SH-SY5Y (cell line): ENCODE data around the gene NBEA.

ENCODE experiments used
- GATA2 ChIP-seq: IDR thresholded peaks from 2 replicates; pipeline ENCODE4 v1.6.1; 2011; ENCODE audit warnings: mild to moderate bottlenecking, low read depth, low read length
- GATA3 ChIP-seq: IDR thresholded peaks from 2 replicates; pipeline ENCODE4 v1.6.1; 2011; ENCODE audit warnings: low read depth, mild to moderate bottlenecking, low read length, moderate library complexity

The NBEA gene

DNA sequence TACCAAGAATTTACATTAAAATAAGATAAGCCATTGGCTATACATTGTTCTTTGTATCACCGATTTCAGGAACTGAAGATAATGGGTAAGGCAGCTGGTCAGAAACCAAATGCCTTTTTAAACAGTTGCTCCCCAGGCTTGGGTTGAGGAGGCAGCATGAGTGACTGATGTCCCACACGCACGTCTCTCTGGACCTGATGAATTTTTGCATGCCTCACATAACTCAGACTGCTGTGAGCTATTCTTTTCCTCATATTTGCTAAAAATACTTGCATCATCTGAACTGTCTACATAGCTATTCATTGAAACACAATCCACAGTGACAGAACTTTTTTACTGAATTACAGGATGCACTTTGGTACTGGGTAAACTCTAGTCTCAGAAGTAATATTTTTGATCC lies 658.1 kb downstream of the NBEA start:
- TF ChIP-seq GATA3: no peak
- no peak for TF ChIP-seq GATA2

DNA sequence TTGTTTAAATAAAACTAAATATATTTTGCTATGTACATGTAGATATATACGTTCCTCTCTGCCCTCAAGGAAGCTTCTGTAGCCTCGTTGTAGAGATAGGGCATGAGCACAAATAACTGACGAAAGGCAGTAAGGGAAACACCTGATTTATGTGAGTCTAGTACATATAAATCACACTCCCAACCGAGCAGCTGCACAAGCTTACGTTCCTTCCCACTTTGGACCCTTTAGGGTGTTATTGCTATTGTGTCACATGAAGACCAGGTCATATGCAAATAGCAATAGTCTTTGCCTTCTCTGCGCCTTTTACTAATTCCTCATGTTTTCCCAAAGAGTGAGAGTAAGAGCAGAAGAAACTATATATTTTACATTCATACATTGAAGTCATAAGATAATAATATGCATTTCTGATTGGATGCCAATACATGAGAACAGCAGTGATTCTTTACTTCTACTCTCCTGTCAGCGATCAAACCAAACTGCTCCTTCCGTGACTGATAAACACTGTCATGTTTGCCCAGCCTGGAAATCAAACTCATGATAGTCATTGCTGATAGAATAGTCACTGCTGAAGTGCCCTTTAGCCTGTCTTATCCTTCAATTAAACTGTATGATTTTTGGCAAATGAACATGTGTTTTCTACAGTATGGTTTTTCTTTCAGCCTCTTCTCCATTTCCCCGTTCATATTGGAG lies 661.7 kb downstream of the NBEA start:
- TF ChIP-seq GATA3 (no peak), GATA2 (no peak)

DNA sequence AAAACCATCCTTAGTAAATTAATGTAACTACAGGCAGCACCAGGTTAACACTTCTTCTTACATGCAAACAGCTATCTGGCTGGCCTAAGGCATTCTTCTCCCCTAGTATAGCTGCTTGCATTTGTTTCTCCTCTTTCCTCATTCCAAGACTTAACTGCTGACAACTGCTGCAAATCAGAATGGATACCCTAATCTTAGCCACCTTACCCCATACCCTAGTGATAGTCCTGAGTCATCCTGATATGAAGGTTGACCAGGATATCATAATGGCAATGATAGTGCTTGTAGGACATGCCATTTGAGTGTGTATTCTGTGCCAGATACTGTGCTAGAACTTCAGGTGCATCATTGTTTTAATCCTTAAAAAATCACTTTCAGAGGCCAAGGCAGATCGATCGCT lies 672.6 kb downstream of the NBEA start:
- TF ChIP-seq GATA3: no peak
- no peak for TF ChIP-seq GATA2

DNA sequence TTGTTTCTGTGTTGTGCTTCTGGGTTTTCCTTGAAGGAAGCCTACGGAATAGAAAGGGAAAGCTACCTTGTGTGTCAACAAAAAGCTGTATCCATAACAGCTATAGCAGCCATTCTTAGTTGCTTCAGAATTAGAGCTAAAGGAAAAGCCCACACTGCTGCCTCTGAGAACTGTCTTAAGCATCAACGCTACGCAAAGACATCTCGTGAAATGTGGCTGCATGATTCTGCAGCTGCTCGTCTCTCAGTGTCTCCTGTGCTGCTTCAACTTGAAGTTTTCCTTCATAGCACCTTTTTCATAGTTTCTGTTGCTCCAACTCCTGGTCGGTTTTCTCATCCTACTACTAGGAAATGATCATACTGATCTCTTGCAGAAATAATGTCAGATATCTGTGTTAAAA lies 675.4 kb downstream of the NBEA start:
- TF ChIP-seq GATA2 (no peak), GATA3 (no peak)

DNA sequence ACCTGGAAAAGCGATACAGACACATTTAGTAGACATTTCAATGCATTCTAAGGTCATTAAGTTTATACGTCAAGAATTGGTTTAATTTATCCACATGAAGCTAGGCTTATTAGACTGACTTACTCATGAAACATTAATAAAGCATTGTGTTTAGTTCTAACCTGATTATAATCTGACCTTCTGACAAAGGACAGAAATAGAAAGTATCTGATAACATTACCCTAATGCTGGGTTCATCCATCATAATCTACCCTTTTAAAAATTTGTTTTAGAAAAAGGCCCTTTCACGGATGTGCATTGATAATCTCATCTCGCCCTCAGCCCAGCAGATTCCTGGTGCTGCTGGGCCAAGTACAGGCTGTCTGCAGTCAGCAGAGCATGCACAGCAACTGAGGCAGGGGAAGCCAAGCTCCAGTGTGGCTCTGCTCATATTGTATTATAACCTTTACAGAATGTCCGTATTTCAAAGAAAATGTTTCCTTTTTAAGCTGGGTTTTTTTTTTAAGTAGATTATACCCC lies 676.6 kb downstream of the NBEA start:
- peak; percentile 78 for TF ChIP-seq GATA2
- peak; percentile 74 for TF ChIP-seq GATA3

GRCh38 chr13:35621989-35622388 lies 679.9 kb downstream of the NBEA start:
- TF ChIP-seq GATA3: no peak
- no peak for TF ChIP-seq GATA2

- TF ChIP-seq GATA2: no peak
- no peak for TF ChIP-seq GATA3
Observed at GRCh38 chr13:35629026-35629425, 687.0 kb downstream of the NBEA start.

DNA sequence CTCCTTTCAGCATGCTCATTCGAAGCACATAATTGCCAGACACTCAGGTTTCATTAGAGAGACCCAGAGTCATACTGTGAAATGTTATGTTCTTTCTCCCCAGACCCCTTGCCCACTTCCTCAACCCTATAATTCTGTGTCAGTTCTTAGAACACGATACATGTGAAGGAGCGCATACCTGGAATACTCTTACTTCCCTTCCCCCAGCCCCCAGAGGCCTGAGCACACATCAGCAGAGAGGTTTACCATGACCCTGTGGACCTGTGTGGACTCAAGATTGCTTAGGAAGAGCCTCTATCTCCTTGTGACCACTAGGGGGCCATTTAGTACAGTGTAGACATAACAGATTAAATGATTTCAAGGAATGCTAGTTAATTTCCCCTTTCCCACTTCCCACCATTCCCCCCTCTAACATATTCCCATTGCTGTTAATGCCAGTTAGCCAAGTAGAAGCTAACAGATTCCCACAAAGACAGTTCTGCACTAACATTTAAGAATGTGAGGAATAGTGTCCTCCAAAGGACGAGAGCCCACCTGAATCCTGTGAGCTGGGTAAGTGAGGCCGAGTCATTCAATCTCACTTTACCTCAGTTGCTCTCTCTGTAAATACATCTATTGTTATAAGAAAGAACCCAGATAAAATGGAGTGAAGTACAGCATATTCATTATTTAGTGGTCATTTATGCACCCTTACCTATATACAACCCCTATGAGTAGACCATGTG lies 688.6 kb downstream of the NBEA start:
- TF ChIP-seq GATA2 (no peak), GATA3 (no peak)

GRCh38 chr13:35631666-35632065 lies 689.6 kb downstream of the NBEA start:
- TF ChIP-seq GATA2: no peak
- TF ChIP-seq GATA3: no peak

DNA sequence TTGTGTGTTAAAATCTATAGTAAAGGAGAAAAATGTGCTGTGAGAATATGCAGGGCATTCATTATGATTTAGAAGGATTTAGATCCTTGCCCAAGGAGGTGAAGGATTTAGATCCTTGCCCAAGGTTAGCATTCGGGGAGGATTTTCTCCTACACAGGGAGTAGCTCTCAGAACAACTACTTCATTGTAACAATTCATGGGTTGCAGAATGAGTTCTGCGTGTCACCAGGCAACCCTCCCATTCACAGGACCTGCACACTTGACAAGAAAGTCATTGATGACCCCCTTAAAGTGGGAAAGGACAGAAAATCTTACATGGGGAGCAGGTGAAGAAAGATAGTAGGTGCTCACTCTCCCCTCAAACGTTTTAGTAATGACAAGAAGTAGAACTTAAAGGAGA lies 701.6 kb downstream of the NBEA start:
- TF ChIP-seq GATA2: no peak
- no peak for TF ChIP-seq GATA3

DNA sequence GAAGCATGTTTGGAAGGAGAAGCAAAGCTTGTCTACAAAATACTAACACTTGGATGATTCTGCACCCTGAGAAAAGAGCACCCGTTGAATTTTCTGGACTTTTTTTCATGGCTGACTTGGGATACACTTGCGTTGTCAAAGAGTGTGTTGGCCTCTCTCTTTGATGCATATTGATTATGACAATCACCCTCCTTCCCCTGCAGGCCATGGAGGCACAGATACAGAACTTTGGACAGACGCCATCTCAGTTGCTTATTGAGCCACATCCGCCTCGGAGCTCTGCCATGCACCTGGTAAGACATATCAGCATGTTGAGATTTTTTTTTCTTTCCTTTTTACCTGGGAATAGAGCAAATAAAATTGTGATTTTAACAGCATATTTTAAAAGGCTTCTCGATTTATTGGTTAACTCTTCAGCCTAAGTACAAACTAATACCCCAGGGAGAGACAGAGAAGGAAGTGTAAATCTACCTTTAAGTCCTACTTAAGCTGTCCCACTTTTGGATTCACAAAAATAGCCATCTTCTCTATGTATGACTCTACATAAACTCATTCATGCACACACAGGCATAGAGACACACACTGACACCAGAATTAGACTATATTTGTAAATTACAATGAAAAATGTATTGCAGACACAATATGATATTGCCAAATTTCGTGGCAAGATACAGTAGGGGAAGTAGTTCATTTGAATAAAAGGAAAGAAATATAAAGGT lies 704.1 kb downstream of the NBEA start:
- TF ChIP-seq GATA3 (no peak), GATA2 (no peak)

DNA sequence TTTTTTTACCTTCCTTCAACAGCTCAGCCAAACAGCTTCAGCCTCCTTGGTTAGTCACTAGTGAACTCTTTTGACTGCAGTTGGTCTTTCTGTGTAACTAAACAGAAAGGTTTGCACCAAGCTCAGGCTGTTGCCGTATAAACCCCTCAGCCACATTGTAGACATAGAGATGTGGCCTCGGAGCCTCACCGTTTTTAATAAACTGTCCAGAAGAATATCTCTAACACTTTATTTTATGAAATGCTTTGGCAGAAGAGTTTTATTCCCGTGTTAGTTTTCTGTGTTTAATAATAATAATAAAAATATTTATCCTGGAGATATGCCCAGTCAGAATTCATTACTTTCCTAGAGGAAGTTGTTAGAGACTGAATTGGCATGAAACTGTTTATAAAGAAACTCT lies 706.1 kb downstream of the NBEA start:
- TF ChIP-seq GATA2 (no peak), GATA3 (no peak)

DNA sequence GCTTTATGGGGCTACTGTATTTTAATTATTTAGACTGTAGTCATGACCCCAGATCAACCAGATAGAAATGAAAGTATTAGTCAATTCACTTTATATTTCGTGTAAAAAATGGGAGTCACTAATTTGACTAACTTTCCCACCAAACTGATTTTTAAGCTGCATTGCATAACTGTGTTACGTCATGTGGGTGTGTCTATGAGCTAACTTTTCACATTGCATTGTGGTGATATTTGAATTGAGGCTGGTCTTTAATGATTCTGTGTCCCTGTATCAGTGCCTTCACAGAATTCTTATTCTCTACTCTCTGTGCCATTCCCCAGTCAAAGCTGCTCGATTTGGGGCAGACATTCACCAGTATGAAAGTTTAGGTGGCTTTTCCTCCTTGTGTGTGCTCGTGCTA lies 707.1 kb downstream of the NBEA start:
- no peak for TF ChIP-seq GATA3
- TF ChIP-seq GATA2: no peak

DNA sequence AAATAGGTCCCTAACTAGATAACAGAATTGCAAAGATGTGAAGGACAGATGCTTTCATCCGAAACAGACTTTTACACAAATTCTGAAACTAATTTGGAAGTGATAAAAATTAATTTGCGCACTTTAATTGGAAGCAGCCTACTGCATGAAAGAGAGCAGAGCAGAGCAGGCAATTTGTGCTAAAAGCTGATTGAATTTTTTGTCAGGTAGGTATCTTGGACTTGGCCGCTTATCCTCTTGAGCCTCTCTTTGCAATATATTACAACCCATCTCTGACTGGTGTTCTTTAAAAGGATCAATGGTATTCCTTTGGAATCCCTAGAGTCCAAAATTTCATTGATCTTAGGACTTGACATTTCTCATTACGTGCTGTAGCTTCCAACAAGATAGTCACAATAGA lies 717.7 kb downstream of the NBEA start:
- no peak for TF ChIP-seq GATA3
- TF ChIP-seq GATA2: no peak

DNA sequence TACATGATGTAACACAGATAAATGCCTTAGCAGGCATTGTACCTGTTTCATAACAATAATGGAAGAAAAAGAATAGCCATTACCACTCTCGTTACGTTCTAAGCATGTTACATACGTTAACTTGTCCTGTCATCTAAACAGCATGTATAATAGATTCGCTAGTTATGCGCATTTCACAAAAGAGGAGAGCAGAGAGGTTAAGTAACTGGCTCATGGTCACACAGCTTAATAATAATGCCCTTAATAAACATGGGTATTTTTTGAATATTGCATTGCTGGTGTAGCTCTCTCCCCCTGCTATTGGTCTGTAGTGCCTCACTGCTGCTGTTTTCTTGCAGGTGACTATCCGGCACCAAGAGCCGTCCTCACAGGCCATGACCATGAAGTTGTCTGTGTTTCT lies 722.7 kb downstream of the NBEA start:
- TF ChIP-seq GATA3: no peak

- TF ChIP-seq GATA3: no peak
- TF ChIP-seq GATA2: no peak
Observed at GRCh38 chr13:35669321-35669720, 727.3 kb downstream of the NBEA start.
